OCI-LY1 (cell line): ENCODE results near the gene EID3.

Experiments
- H2AFZ ChIP-seq: fragments of 200-600 bp; sonication (generic), shearing (Covaris generic); 2 replicates; pipeline ENCODE4 v1.6.0; 2014; ENCODE audit warnings: antibody characterized with exemption, mild to moderate bottlenecking, low read length
- H3F3A ChIP-seq: fragments of 200-600 bp; sonication (generic), shearing (Covaris generic); 2 replicates; pipeline ENCODE4 v1.6.0; 2014; ENCODE audit warnings: mild to moderate bottlenecking, antibody characterized with exemption, low read length, moderate library complexity; ENCODE audit not compliant: insufficient read depth
- H3K27ac ChIP-seq: fragments of 200-600 bp; sonication (generic); 2 replicates; pipeline ENCODE4 v1.5.1; 2014; ENCODE audit warnings: low read length, mixed run types, mild to moderate bottlenecking, low read depth; ENCODE audit not compliant: poor library complexity, severe bottlenecking
- H3K27me3 ChIP-seq: fragments of 200-600 bp; sonication (generic); 2 replicates; pipeline ENCODE4 v1.6.0; 2014; ENCODE audit warnings: antibody characterized with exemption, mild to moderate bottlenecking, low read length, moderate library complexity; ENCODE audit not compliant: insufficient read depth
- H3K36me3 ChIP-seq: fragments of 200-600 bp; sonication (generic); 2 replicates; pipeline ENCODE4 v1.6.1; 2014; ENCODE audit warnings: mild to moderate bottlenecking, antibody characterized with exemption, low read length, moderate library complexity, mixed read lengths; ENCODE audit not compliant: insufficient read depth
- H3K4me1 ChIP-seq: fragments of 200-600 bp; sonication (generic); 2 replicates; pipeline ENCODE4 v1.5.1; 2014; ENCODE audit warnings: mild to moderate bottlenecking, low read length, moderate library complexity; ENCODE audit not compliant: insufficient read depth, severe bottlenecking
- H3K4me2 ChIP-seq: fragments of 200-600 bp; sonication (generic), shearing (Covaris generic); 2 replicates; pipeline ENCODE4 v1.6.1; 2014; ENCODE audit warnings: low read length
- H3K4me3 ChIP-seq: fragments of 200-600 bp; sonication (generic); 2 replicates; pipeline ENCODE4 v1.5.1; 2014; ENCODE audit warnings: low read length, low read depth, mild to moderate bottlenecking, mixed read lengths; ENCODE audit not compliant: poor library complexity, severe bottlenecking
- H3K79me2 ChIP-seq: fragments of 200-600 bp; shearing (Covaris generic); 2 replicates; pipeline ENCODE4 v1.6.1; 2016; ENCODE audit warnings: mixed run types, low read length, mixed read lengths; ENCODE audit not compliant: insufficient read depth
- H3K9ac ChIP-seq: fragments of 200-600 bp; sonication (generic), shearing (Covaris generic); 2 replicates; pipeline ENCODE4 v1.6.1; 2014; ENCODE audit warnings: mild to moderate bottlenecking, low read length, mixed read lengths
- H3K9me2 ChIP-seq: fragments of 200-600 bp; sonication (generic), shearing (Covaris generic); 2 replicates; pipeline ENCODE4 v1.6.1; 2014; ENCODE audit warnings: low read depth, mild to moderate bottlenecking, low read length, mixed read lengths
- H3K9me3 ChIP-seq: fragments of 200-600 bp; shearing (Covaris generic); 2 replicates; pipeline ENCODE4 v1.6.1; 2014; ENCODE audit warnings: low read length, mixed read lengths
- H4K20me1 ChIP-seq: fragments of 200-600 bp; sonication (generic), shearing (Covaris generic); 2 replicates; pipeline ENCODE4 v1.6.0; 2016; ENCODE audit warnings: mild to moderate bottlenecking, low read length; ENCODE audit not compliant: insufficient read depth
- CTCF ChIP-seq: fragments of 200-600 bp; sonication (generic), shearing (Covaris generic); IDR thresholded peaks from 2 replicates; pipeline ENCODE4 v1.5.1; 2017; ENCODE audit warnings: mild to moderate bottlenecking, antibody characterized with exemption, low read length, moderate library complexity, mixed read lengths
- EZH2 ChIP-seq: fragments of 200-600 bp; sonication (generic), shearing (Covaris generic); IDR thresholded peaks from 2 replicates; pipeline ENCODE4 v1.8.0; 2017; ENCODE audit warnings: borderline replicate concordance, mixed run types, mild to moderate bottlenecking, antibody characterized with exemption, low read length, moderate library complexity, mixed read lengths

The EID3 gene

GRCh38 chr12:104309446-104309993, 6.0 kb downstream of the EID3 start:
- H3K4me1 ChIP-seq = no peaks in the 10 kb centered on the region
- no peak overlapping the region for H3K9ac ChIP-seq
- H4K20me1 ChIP-seq = no peaks in the 10 kb centered on the region
- H3K36me3 ChIP-seq = peaks cover 53% of the 10 kb centered on the region
- no peak overlapping the region for H2AFZ ChIP-seq
- TF ChIP-seq CTCF = no peak
- no peak for TF ChIP-seq EZH2
- no peak overlapping the region for H3K4me3 ChIP-seq
- no peak overlapping the region for H3K4me2 ChIP-seq
- no peaks in the 10 kb centered on the region for H3K9me3 ChIP-seq
- H3K9me2 ChIP-seq = no peaks in the 10 kb centered on the region
- H3K27ac ChIP-seq = no peak overlapping the region
- H3K27me3 ChIP-seq = no peaks in the 10 kb centered on the region
- no peaks in the 10 kb centered on the region for H3F3A ChIP-seq
- H3K79me2 ChIP-seq = peaks cover 44% of the 10 kb centered on the region

- no peaks in the 10 kb centered on the region for H3K9me2 ChIP-seq
- TF ChIP-seq CTCF (no peak), EZH2 (no peak)
- H3K4me1 ChIP-seq = no peaks in the 10 kb centered on the region
- no peaks in the 10 kb centered on the region for H3K27me3 ChIP-seq
- peaks cover 29% of the 10 kb centered on the region for H3K79me2 ChIP-seq
- H3K27ac ChIP-seq = no peak overlapping the region
- peaks cover 57% of the 10 kb centered on the region for H3K36me3 ChIP-seq
- H3K4me3 ChIP-seq = no peak overlapping the region
- no peaks in the 10 kb centered on the region for H3K9me3 ChIP-seq
- no peak overlapping the region for H3K4me2 ChIP-seq
- H3K9ac ChIP-seq = no peak overlapping the region
- H4K20me1 ChIP-seq = no peaks in the 10 kb centered on the region
- no peak overlapping the region for H2AFZ ChIP-seq
- no peaks in the 10 kb centered on the region for H3F3A ChIP-seq
Measured at GRCh38 chr12:104310751-104311633, 7.5 kb downstream of the EID3 start.

GRCh38 chr12:104312202-104312601, 8.7 kb downstream of the EID3 start:
- Histone ChIP-seq H3K4me2 (no peak overlapping the region), H3K27ac (no peak overlapping the region), H3K79me2 (peaks cover 17% of the 10 kb centered on the region), H3K4me1 (no peaks in the 10 kb centered on the region), H3K9me3 (no peaks in the 10 kb centered on the region), H4K20me1 (no peaks in the 10 kb centered on the region), H3K4me3 (no peak overlapping the region), H3K9ac (no peak overlapping the region), H3K36me3 (peaks cover 59% of the 10 kb centered on the region), H3K9me2 (no peaks in the 10 kb centered on the region), H3K27me3 (no peaks in the 10 kb centered on the region), H2AFZ (no peak overlapping the region), H3F3A (no peaks in the 10 kb centered on the region)
- no peak for TF ChIP-seq EZH2
- TF ChIP-seq CTCF = no peak
